MM.1S (cell line): ENCODE data around the gene FXYD2.
"Not testable (repeated sequence)": the region's sequence is repeated elsewhere in the genome, so short reads cannot be mapped to it uniquely, and the experiment has no call there.

Source experiments
- DNase-seq: peaks from one replicate; pipeline ENCODE4 v3.0.0-alpha.2; 2015
- H2AFZ ChIP-seq: fragments of 300-600 bp; sonication (generic); 2 replicates; pipeline ENCODE4 v1.6.0; 2016; ENCODE audit warnings: antibody characterized with exemption, low read length
- H3F3A ChIP-seq: fragments of 300-600 bp; sonication (generic); 2 replicates; pipeline ENCODE4 v1.6.1; 2016; ENCODE audit warnings: mild to moderate bottlenecking, antibody characterized with exemption, low read length, moderate library complexity, mixed read lengths; ENCODE audit not compliant: insufficient read depth
- H3K27ac ChIP-seq: fragments of 300-600 bp; sonication (generic); 2 replicates; pipeline ENCODE4 v1.5.1; 2016; ENCODE audit warnings: mild to moderate bottlenecking, low read length
- H3K27me3 ChIP-seq: fragments of 300-600 bp; sonication (generic); replicated peaks from 2 replicates; pipeline ENCODE4 v1.6.0; 2016; ENCODE audit warnings: low read length; ENCODE audit not compliant: insufficient read depth
- H3K36me3 ChIP-seq: fragments of 300-600 bp; sonication (generic); replicated peaks from 2 replicates; pipeline ENCODE4 v1.6.1; 2016; ENCODE audit warnings: mild to moderate bottlenecking, low read length, mixed read lengths; ENCODE audit not compliant: insufficient read depth
- H3K4me1 ChIP-seq: fragments of 300-600 bp; sonication (generic); 2 replicates; pipeline ENCODE4 v1.6.1; 2016; ENCODE audit warnings: low read length, mixed read lengths
- H3K4me2 ChIP-seq: fragments of 300-600 bp; sonication (generic); 2 replicates; pipeline ENCODE4 v1.6.0; 2016; ENCODE audit warnings: low read depth, low read length
- H3K4me3 ChIP-seq: fragments of 300-600 bp; sonication (generic); 2 replicates; pipeline ENCODE4 v1.5.1; 2016; ENCODE audit warnings: low read length, mixed read lengths
- H3K79me2 ChIP-seq: fragments of 300-600 bp; sonication (generic); 2 replicates; pipeline ENCODE4 v1.6.1; 2016; ENCODE audit warnings: mixed run types, low read length, mixed read lengths
- H3K9ac ChIP-seq: fragments of 300-600 bp; sonication (generic); 2 replicates; pipeline ENCODE4 v1.6.1; 2016; ENCODE audit warnings: low read length, mixed read lengths
- H3K9me2 ChIP-seq: fragments of 300-600 bp; sonication (generic); replicated peaks from 2 replicates; pipeline ENCODE4 v1.6.1; 2016; ENCODE audit warnings: mild to moderate bottlenecking, low read length, mixed read lengths; ENCODE audit not compliant: insufficient read depth
- H3K9me3 ChIP-seq: fragments of 300-600 bp; sonication (generic); replicated peaks from 2 replicates; pipeline ENCODE4 v1.6.1; 2016; ENCODE audit warnings: mild to moderate bottlenecking, low read length, mixed read lengths; ENCODE audit not compliant: insufficient read depth
- H4K20me1 ChIP-seq: fragments of 300-600 bp; sonication (generic); 2 replicates; pipeline ENCODE4 v1.6.1; 2016; ENCODE audit warnings: mild to moderate bottlenecking, low read length, moderate library complexity, mixed read lengths; ENCODE audit not compliant: insufficient read depth
- CTCF ChIP-seq: fragments of 300-600 bp; sonication (generic); IDR thresholded peaks from 2 replicates; pipeline ENCODE4 v1.5.1; 2016; ENCODE audit warnings: antibody characterized with exemption, low read length, mixed read lengths
- EZH2 ChIP-seq: fragments of 300-600 bp; sonication (generic); optimal IDR thresholded peaks from 2 replicates; pipeline ENCODE3; 2017; ENCODE audit warnings: low read depth, mild to moderate bottlenecking, antibody characterized with exemption, low read length, mixed read lengths
- EZH2phosphoT487 ChIP-seq: fragments of 300-600 bp; sonication (generic); IDR thresholded peaks from 2 replicates; pipeline ENCODE4 v1.6.1; 2018; ENCODE audit warnings: antibody characterized with exemption, low read length

Gene FXYD2

GRCh38 chr11:117815262-117815803 is 9.2 kb downstream of the FXYD2 start:
- no peaks in the 10 kb centered on the region for H3K9me2 ChIP-seq
- H4K20me1 ChIP-seq = no peaks in the 10 kb centered on the region
- H3K9me3 ChIP-seq = no peaks in the 10 kb centered on the region
- DNase-seq = peak; percentile 87
- no peaks in the 10 kb centered on the region for H3K27me3 ChIP-seq
- no peaks in the 10 kb centered on the region for H3K79me2 ChIP-seq
- no peaks in the 10 kb centered on the region for H3K36me3 ChIP-seq
- peak overlapping the region; percentile 75 for H3K4me2 ChIP-seq
- no peaks in the 10 kb centered on the region; the same call in 1 of the 2 replicates for H3F3A ChIP-seq
- H3K4me1 ChIP-seq = peaks cover 26% of the 10 kb centered on the region
- peak overlapping the region; percentile 43 for H3K9ac ChIP-seq
- H2AFZ ChIP-seq = peak overlapping the region; percentile 64
- peak overlapping the region; percentile 19 for H3K4me3 ChIP-seq
- TF ChIP-seq CTCF = no peak
- no peak for TF ChIP-seq EZH2phosphoT487
- no peak for TF ChIP-seq EZH2
- H3K27ac ChIP-seq = peak overlapping the region; percentile 85

GRCh38 chr11:117814766-117815261 is 9.7 kb downstream of the FXYD2 start:
- Histone ChIP-seq H3K4me2 (peak overlapping the region; percentile 75), H3K36me3 (no peaks in the 10 kb centered on the region), H3K9ac (peak overlapping the region; percentile 43), H3K9me2 (no peaks in the 10 kb centered on the region), H3K27ac (peak overlapping the region; percentile 85), H3K79me2 (no peaks in the 10 kb centered on the region), H3K27me3 (no peaks in the 10 kb centered on the region), H3F3A (no peaks in the 10 kb centered on the region; the same call in 1 of the 2 replicates), H3K4me1 (peaks cover 26% of the 10 kb centered on the region), H3K9me3 (no peaks in the 10 kb centered on the region), H2AFZ (peak overlapping the region; percentile 64), H4K20me1 (no peaks in the 10 kb centered on the region), H3K4me3 (peak overlapping the region; percentile 19; the same call in 1 of the 2 replicates)
- DNase-seq = peak; percentile 89
- no peak for TF ChIP-seq EZH2phosphoT487
- no peak for TF ChIP-seq EZH2
- TF ChIP-seq CTCF = no peak

GRCh38 chr11:117814204-117814765 is 10.3 kb downstream of the FXYD2 start:
- H3K27ac ChIP-seq = peak overlapping the region; percentile 85; the same call in 1 of the 2 replicates
- no peak overlapping the region for H3K4me2 ChIP-seq

GRCh38 chr11:117810056-117810451 is 14.5 kb downstream of the FXYD2 start:
- H2AFZ ChIP-seq, H3K4me3 ChIP-seq, H3K9me3 ChIP-seq, H4K20me1 ChIP-seq, H3K4me2 ChIP-seq, H3K27ac ChIP-seq, H3F3A ChIP-seq, H3K9ac ChIP-seq, H3K27me3 ChIP-seq, H3K4me1 ChIP-seq, H3K79me2 ChIP-seq, H3K36me3 ChIP-seq, H3K9me2 ChIP-seq, DNase-seq: not testable (repeated sequence)

More at GRCh38 chr11:117814204-117814765, 10.3 kb downstream of the FXYD2 start:
- Histone ChIP-seq H3K9ac (no peak overlapping the region; the same call in 1 of the 2 replicates), H3K4me3 (no peak overlapping the region), H4K20me1 (no peaks in the 10 kb centered on the region), H3K4me1 (peaks cover 26% of the 10 kb centered on the region), H3K9me3 (no peaks in the 10 kb centered on the region), H3K9me2 (no peaks in the 10 kb centered on the region), H3F3A (no peaks in the 10 kb centered on the region; the same call in 1 of the 2 replicates), H2AFZ (peak overlapping the region; percentile 64), H3K27me3 (no peaks in the 10 kb centered on the region), H3K79me2 (no peaks in the 10 kb centered on the region), H3K36me3 (no peaks in the 10 kb centered on the region)
- no peak for TF ChIP-seq EZH2phosphoT487
- TF ChIP-seq EZH2 = no peak
- no peak for TF ChIP-seq CTCF
- no peak for DNase-seq
